NT2/D1 (cell line): ENCODE measurements around the gene FBLN2.

Experiments used
- SUZ12 ChIP-seq: IDR thresholded peaks from 2 replicates; pipeline ENCODE4 v1.6.1; 2011; ENCODE audit not compliant: insufficient read length, insufficient read depth; ENCODE audit errors: extremely low read depth
- YY1 ChIP-seq: IDR thresholded peaks from 2 replicates; pipeline ENCODE4 v1.6.1; 2011; ENCODE audit not compliant: insufficient read length, insufficient read depth
- ZNF274 ChIP-seq: IDR thresholded peaks from 2 replicates; pipeline ENCODE4 v1.6.1; 2011; ENCODE audit warnings: mild to moderate bottlenecking, low read depth, low read length

DNA sequence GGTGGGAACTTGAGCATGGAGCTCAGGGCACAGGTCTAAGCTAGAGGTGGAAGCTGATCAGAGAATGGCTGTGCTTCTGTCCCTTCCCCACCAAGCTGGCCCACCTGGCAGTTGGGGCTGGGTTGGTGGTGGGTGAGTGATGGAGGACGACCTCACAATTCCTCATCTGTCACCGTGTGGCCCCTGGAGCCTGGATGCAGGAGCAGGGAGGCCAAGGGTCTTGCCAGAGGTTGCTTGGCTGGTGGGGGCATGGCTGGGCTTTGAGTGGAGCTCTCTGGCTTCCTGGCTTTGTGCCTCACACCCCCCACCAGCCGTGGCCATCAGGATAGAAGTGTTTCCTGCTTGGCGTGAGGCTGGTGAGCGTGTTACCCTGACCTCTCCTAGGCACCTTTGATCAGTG, 36.0 kb downstream of the FBLN2 start:
- TF ChIP-seq YY1, result no peak
- TF ChIP-seq ZNF274, result no peak
- no peak for TF ChIP-seq SUZ12
